GM19023 (cell line): ENCODE measurements around the gene TERB1.

Experiments
- ATAC-seq: cut with Tn5 transposase; IDR thresholded peaks from one replicate; pipeline ENCODE4 v1.9.1; 2021; ENCODE audit warnings: mild to moderate bottlenecking, moderate library complexity; ENCODE audit not compliant: unreplicated experiment

Gene TERB1, protein sequence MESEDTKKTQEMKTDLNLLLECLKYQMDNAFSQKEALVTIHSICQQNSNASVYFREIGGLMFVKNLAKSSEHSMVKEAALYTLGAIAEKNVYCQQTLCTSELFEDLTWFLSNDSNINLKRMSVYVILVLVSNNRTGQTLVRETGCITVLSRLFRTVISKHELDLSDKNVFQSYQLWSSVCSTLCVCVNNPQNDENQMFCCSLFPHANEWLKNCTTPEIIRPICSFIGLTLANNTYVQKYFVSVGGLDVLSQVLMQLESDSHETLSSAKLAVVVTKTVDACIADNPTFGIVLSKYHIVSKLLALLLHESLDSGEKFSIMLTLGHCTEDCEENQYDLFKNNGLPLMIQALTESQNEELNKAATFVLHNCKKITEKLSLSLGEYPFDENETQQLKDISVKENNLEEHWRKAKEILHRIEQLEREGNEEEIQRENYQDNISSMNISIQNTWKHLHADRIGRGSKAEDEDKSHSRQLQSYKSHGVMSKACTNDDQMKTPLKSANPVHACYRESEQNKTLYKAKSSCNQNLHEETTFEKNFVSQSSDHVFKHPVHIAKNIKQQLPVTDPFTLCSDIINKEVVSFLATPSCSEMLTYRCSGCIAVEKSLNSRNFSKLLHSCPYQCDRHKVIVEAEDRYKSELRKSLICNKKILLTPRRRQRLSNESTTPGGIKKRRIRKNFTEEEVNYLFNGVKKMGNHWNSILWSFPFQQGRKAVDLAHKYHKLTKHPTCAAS

DNA sequence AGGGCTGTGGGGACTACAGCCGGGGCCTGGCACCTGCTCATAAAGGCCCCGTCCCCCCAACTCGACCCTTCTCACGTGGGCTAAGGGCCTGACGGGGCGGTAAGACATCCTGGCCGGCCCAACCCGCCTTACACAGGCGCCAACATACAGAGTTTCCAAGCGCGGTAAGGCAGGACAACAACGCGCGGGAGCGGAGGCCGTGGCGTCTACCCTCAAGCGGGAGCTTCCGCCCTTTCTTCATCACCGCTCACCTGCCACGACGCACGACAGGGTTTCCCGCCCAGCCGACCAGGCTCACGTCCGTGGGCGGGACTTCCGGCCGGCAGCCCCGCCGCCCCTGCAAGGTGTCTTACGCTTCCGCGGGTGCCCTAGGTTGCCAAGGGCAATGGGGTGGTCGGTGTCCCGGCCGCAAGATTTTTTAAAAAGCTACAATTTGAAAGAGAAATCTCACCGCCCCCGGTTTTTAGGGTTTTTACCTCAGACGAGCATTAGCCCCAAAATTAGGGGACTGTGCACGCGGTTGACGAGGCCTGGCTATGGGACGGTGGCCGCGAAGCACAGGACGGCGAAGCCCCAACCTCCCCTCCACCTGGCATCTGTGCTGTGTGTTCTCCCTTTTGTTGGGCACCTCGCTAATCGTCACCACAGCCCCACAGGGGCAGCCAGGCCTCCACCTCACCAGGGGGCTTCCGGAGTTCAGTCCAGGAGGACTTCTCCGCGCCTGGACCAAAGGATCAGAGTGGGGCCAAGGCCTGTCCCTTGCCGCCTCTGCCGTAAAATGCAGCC is at the start of gene TERB1:
Gene TERB1, minus strand, starts transcription at position 265 of the 786 bp plus-strand sequence. CDS start 4,786 bp downstream, outside the sequence.
- no peak for ATAC-seq

DNA sequence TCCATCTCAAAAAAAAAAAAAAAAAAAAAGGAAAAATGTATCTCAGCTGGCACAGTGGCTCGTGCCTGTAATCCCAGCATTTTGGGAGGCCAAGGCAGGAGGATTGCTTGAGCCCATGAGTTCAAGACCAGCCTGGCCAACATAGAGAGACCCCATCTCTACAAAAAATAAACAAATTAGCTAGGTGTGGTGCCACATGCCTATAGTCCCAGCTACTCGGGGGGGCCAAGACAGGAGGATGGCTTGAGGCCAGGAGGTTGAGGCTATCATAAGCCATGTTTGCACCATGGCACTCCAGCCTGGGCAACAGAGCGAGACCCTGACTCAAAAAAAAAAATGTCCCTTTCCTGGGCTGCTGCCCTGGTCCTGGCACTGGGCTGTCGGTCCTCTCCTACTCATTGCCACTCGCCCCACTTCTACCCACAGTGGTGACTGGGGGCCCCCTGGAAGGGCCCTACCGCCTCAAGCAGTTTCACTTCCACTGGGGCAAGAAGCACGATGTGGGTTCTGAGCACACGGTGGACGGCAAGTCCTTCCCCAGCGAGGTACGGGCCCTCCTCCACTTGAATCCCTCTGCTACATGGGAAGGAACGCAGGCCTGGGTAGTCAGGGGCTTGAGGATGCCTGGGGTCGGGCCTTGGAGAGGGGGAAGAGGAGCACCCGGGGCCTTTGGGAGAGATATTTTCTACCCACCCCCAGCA is 48.9 kb upstream of the TERB1 start:
- ATAC-seq, result no peak

DNA sequence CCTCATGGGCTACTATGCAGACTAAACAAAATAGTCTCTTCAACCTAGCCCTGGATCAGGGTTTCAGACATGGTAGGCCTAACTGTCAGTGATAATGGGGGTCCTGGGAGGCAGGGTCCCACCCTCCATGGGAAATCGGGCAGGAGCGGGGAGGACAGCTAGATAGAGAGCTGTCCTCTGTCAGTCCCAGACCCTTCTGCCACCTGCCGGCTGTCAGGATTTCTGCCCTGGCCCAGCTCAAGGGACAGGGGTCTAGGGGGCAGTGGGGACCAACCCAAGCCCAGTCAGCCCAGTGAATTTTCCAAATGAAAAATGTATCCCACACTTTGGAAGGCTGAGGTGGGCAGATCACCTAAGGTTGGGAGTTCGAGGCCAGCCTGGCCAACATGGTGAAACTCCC is 48.2 kb upstream of the TERB1 start:
- ATAC-seq, result no peak

DNA sequence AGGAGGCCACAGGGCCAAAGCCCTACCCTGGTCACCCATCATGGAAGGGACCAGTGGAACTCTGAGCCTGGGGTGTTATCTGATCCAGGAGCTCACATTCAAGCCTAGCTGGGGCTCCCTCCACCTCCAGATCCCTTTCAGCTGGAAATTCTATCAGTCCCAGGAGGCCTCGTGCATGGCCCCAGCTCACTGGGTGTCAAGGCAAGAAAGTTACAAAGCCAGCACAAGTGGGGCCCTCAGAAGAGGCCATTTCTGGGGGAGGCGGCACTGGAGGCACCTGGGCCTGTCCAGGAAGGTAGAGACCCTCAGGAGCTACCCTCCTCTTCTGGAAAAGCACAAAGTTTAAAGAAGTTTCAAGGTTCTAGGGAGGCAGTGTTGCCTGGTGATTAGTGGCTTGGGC is 47.6 kb upstream of the TERB1 start:
- no peak for ATAC-seq

DNA sequence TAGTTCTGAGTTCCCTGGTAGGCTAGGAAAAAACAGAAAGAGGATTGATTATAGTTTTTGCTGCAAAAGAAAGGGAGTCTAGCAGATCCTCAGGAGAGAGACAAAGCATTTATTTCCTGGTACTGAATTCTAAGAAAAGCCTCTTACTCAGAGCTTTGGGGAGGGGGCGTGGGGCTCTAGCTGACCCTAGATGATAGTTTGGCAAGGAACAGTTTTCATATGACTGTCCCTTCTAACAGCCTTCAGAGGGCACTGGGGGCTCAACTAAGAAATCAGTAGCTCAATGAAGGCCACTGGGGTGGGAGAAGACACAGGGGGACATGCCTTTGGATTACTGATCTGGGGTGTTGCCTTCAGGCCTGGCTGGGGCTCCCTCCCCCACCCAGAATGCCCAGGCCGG is 46.8 kb upstream of the TERB1 start:
- ATAC-seq, result no peak

DNA sequence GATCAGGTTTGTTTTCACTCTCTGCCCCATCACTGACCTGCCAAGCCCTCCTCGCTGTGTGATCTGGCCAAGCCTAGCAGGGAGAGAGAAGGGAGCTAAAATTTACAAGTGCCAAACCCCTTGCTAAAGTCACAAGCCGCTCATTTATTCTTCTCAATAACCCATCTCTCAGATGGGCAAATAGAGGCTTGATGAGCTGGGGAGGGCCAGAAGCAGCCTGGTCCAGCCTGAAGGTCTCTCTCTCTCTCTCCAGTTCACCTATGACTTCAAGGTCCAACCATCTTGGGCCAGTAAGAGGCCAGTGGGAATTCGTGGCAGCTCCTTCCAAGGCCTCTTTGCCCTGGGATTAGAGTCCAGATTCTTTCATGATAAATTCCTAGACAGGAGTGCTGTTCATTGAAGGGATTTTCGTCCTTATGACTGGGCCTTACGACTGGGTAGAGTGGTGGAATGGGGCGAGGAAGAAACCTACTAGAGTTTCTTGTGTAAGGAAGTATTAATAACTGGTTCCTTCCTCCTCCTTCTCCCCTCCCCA is 46.2 kb upstream of the TERB1 start:
- no peak for ATAC-seq

DNA sequence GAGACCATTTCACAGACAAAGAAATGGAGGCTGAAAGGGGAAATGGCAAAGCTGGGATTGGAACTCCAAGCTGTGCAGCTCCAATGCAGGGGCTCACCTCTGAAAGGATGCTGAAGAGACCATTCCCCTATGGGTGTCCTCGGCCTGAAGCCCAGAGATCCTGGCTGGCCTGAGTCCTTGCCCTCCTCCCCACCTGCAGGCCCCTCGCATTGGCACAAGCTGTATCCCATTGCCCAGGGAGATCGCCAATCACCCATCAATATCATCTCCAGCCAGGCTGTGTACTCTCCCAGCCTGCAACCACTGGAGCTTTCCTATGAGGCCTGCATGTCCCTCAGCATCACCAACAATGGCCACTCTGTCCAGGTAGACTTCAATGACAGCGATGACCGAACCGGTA is 45.4 kb upstream of the TERB1 start:
- ATAC-seq, result no peak

DNA sequence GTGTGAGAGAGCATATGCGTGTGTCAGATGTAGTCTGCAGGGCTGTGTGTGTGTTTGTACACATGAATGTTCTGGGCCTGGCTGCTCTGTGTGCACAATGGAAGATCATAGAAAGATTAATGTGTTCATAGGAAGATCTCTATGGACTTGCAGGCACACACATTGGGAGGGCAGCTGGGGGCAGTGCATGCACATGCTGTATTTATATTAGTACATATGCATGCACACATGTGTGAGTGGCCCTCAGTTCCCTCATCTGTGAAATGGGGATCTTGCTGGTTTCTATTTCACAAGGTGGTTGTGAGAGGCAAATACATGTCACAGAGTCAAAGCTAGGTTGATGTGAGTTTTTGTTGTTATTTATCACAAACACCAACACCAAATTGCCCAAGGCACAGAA is 44.9 kb upstream of the TERB1 start:
- ATAC-seq, result no peak

DNA sequence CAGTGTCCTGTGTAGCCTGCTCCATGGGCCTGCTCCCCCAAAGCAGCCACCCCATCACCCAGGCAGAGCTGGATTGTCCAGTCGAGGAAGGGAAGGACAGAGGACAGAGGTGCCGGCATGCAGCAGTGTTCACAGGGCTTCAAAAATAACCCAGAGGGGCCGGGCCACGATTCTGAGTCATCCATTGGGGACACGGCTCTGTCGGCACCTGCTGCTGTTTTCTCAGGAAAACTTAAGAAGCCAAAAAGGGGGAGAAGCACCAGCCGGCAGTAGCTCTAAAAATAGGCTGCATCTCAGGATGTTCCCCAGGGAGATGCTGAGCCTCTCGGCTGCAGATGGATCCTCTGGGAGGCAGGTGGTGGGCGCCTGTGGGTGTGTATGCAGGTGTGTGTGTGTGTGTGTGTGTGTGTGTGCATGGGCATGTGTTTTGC is 44.4 kb upstream of the TERB1 start:
- ATAC-seq, result no peak

DNA sequence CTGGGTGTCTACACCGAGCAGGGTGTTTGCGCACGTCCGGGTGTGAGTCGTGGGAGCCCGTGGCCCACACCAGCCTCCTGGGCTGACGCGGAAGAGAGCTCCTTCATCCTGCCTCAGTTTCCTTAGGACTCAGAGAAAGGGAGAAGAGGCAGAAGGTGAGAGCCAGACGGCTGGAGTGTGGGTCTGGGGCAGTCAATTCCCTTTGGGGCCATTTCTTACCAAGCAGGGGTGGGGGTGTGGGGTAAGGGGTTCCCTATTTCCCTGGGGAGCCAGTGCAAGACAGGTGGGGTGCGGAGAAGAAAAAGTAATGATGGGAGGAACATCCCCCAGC is 43.7 kb upstream of the TERB1 start:
- no peak for ATAC-seq

DNA sequence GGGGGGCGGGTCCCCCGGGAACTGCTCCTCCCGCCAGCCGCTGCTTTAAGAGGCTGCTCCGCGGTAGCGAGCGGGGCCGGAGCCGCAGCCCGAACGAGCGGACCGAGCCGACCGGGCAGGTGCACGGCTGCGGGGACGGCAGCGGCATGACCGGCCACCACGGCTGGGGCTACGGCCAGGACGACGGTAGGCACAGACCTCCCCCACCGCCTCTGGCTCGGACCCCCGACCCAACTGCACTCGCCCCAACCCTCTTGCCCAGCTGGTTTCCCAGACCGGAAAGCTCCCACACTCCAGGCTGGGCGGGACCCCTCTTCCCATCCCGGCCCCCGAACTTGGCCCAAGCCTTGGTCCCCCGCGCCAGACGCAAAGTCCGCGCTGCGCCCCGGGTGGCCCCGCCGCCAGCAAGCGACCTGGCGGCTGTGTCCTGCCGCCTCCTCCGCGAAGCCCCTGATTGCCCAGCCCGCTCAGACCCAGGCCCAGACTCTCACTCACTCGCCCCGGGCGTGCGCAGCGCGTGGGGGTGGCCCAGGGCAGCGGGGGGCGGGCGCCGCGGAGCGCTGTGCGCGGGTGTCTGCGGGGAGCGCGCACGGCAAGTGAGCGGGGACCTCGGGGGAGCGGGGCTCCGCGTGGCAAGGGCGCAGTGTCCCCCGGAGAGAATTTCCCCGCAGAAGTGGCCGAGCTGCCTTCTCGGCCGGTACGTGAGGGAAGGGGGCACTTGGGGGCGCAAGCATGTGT is 43.1 kb upstream of the TERB1 start, which contains the start of gene CA7:
Gene CA7, plus strand, starts transcription at position 73 of the 738 bp plus-strand sequence. Its CDS starts 74 bp downstream, at position 147.
- no peak for ATAC-seq

DNA sequence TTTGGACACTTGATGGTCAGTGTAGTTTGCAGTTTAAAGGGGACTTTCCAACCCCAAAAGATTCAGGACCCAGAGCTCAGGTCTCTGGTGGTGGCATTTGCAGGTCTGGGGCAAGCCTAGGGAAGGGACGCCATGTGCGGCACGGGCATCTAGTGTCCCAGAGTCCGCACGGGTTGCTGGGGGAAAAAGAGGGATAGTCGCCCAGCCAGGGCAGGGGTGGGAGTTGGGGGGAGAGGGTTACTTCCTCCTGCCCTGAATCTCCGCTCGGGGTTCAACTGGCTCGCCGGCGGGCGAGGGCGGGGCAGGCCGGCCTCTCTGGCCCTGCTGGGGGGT is 42.6 kb upstream of the TERB1 start:
- no peak for ATAC-seq

DNA sequence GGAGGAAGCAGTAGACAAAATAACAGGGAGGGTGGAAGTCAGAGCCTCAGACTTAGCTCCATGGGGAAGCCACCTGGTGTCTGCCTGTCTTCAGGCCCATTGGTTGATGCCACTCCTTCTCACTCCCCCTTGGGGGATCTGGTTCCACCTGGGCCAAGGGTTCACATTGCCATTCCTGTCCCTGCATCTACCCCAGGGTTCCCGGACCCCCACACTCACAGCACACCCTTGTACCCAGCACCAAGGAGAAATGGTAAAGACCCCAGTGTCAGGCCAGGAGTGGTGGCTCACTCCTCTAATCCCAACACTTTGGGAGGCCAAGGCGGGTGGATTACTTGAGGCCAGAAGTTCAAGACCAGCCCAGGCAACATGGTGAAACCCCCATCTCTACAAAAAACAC is 41.8 kb upstream of the TERB1 start:
- ATAC-seq, result no peak

DNA sequence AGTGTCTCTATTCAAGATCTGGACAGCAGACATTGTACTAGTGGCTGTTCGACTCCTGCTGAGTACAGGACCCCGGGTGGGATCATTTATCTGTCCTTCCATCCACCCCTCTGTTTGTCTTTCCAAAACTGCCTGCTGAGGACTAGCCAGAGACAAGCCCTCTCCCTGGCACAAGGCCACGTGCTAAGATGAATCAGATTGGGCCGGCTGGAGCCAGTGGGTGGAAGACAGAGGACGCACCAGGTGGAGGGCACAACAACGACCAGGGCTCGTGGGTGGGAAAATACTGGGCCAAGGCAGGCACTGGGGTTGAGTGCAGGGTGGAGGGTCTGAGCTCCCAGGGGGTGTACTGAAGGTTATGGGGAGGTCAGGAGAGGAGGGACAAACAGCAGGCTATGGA is 41.4 kb upstream of the TERB1 start:
- ATAC-seq, result no peak

DNA sequence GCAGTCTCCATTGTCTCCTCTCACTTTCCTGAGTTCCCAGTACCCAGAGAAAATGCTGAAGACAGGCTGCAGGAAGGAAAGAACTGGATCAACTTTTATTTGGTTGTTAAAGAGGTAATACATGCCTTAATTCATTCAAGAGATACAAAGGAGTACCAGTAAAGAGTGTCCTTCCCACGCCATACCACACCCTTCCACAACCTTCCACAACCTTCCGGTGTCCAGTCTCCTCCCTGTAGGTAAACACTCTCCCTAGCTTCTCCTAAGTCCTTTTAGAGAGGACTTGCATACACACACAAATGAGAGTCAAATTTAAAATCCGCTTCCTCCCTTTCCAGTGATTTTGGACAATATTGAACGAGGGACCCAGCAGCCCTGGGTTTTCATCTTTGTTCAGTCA is 40.0 kb upstream of the TERB1 start:
- ATAC-seq, result no peak

DNA sequence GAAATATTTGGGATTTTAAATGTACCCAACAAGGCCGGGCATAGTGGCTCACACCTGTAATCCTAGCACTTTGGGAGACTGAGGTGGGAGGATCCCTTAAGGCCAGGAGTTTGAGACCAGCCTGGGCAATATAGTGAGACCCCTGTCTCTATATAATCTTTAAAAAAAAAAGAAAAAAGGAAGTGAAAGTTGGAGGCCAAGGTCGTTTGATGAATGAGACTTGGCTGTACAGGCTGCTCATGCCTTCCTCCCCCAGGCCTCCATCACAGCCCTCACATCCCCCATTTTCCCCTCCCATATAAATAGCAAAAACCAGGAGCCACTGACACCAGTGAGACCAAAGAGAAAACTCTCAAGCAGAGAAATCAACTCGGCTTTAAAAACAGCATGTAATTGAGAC is 39.5 kb upstream of the TERB1 start:
- no peak for ATAC-seq

DNA sequence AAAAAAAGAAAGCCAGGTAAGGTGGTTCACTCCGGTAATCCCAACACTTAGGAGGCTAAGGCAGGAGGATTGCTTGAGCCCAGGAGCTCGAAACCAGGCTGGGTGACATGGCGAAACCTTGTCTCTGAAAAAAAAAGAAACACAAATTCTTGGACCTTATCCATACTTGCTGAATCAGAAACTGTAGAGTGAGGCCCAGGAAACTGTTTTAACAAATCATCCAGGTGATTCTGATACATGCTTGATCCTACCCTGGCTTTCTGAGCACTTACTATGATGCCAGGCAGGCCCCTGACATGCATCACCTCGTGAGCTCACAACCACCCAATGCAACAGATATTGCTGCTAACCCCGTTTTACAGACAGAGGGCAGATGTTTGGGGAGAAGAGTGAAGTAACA is 33.4 kb upstream of the TERB1 start:
- no peak for ATAC-seq

DNA sequence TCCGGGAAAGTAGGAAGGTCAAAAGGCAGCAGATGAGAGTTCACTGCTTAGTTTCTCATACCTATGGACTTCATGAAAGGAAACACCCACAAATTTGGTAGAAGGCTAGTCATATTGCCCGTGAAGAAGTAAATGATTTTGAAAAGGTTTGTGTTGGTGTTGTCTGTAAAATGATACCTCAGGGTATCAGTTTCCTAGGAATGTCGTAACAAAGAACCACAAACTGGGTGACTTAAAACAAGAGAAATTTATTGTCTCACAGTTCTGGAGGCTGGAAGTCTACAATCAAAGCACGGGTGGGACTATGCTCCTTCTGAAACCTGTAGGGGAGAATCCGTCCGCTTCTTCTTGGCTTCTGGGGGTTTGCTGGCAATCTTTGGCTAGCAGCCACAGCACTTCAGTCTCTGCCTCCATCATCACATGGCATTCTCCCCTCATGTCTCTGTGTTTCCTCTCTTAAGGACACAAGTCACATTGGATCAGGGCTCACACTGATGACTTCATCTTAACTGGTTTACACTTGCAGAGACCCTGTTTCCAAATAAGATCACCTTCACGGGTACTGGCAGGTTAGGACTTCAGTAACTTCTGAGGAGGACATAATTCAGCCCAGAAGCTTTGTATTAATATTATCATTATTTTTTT is 31.4 kb upstream of the TERB1 start:
- ATAC-seq, result no peak

DNA sequence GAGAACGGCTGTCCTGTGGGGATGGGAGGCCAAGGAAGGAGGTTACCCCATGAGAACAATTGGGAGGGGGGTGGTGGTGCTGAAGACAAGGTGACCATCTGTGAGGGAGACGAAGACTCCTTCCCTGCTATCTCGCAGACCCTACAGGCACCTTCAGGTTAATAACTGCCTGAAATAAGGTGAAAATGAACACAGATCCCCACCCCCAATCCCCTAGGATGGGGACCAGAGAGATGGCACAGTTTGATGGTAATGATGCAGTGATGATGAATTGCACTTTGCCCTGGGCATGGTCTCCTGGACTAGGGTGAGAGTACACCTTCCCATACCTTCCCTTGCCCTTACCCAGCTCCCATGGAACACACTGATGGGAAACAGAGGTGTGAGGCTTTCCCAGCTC is 30.8 kb upstream of the TERB1 start:
- no peak for ATAC-seq
